Gastroesophageal sphincter (tissue), 4 donors: ENCODE data around the gene APOBEC2. TPM values are rescaled to one million over a fixed set of nuclear protein-coding genes. Genes with fewer than 3 reads are reported as not detected.
"Not testable (repeated sequence)": the region's sequence is repeated elsewhere in the genome, so short reads cannot be mapped to it uniquely, and the experiment has no call there.

Experiments used
- ATAC-seq: fragments of 150-250 bp; one replicate; pipeline ENCODE4 v1.9.1; 2016; ENCODE audit warnings: mild to moderate bottlenecking, moderate library complexity
- H3K27ac ChIP-seq, 4 donors: fragments of 200-600 bp; sonication (generic) in 3 of 4; 1 replicate in 3 of 4; 2 replicates in 1 of 4; pipeline ENCODE4 v1.5.1; 2016 to 2019
- H3K27me3 ChIP-seq: fragments of 200-600 bp; sonication (generic); one replicate; pipeline ENCODE4 v1.5.1; 2019
- H3K36me3 ChIP-seq, 2 donors: fragments of 200-600 bp; sonication (generic); one replicate each; pipeline ENCODE4 v1.5.1; 2019; ENCODE audit warnings: control low read depth in 1 of 2
- H3K4me1 ChIP-seq, 3 donors: fragments of 200-600 bp; sonication (generic); 1 replicate in 2 of 3; 2 replicates in 1 of 3; pipeline ENCODE4 v1.5.1; 2016 to 2019; ENCODE audit warnings: control low read depth in 2 of 3
- H3K4me3 ChIP-seq, 2 donors: fragments of 200-600 bp; sonication (generic); one replicate each; pipeline ENCODE4 v1.5.1; 2019; ENCODE audit warnings: mild to moderate bottlenecking in 1 of 2, moderate library complexity in 1 of 2
- H3K9me3 ChIP-seq, 3 donors: fragments of 200-600 bp; sonication (generic); one replicate each; pipeline ENCODE4 v1.5.1; 2017 to 2019; ENCODE audit warnings: control low read depth in 2 of 3
- CTCF ChIP-seq, 4 experiments: fragments of 200-600 bp in 2 of 4; fragments of 450-650 bp in 2 of 4; sonication (generic) in 1 of 4; IDR thresholded peaks; one replicate each; pipeline ENCODE4 v1.5.1; 2017 to 2019; ENCODE audit warnings: antibody characterized with exemption in 4 of 4, mild to moderate bottlenecking in 2 of 4, moderate library complexity in 2 of 4
- EP300 ChIP-seq: sonication (generic); formaldehyde crosslinking; IDR thresholded peaks from one replicate; pipeline ENCODE4 v1.6.1; 2017; ENCODE audit warnings: antibody characterized with exemption, mild to moderate bottlenecking
- POLR2A ChIP-seq, 2 donors: fragments of 450-650 bp; IDR thresholded peaks; one replicate each; pipeline ENCODE4 v1.6.1; 2017; ENCODE audit warnings: antibody characterized with exemption in 2 of 2, mild to moderate bottlenecking in 2 of 2, moderate library complexity in 1 of 2
- POLR2AphosphoS5 ChIP-seq: sonication (generic); formaldehyde crosslinking; IDR thresholded peaks from one replicate; pipeline ENCODE4 v1.6.1; 2017; ENCODE audit warnings: antibody characterized with exemption
- WGBS, 2 donors: methylation state at CpG; one replicate each; pipeline ENCODE4 v1.1.5; 2018; ENCODE audit warnings: low coverage in 1 of 2; 5-methylcytosine and 5-hydroxymethylcytosine counted together
- total RNA-seq, 4 donors: library from RNA; depleted of rRNA; stranded (reverse); fragments of >200 nt; gene quantifications; one replicate each; pipeline ENCODE4 v1.1.0, GENCODE V29; 2016

APOBEC2 gene
- total RNA-seq, 4 donors from 2014 or later: 0.37 to 1.8 (median 0.72) TPM

DNA sequence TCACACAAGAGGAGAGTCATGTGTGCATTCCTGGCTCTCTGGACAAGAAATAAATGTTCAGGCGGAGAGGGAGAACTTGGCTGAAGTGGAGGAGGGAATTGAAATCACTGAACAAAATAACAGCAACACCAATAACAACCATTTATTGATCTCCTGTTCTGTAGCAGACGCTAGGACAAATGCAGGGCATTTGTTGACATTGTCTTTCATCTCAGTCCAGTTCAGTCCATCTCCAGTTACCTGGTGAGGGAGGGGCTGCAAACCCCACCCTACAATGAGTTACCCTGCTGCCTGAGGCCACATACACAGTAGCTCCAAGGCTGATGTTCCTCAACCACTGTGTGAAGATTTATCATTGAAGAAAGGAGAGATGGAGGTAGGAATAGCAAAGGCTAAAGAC lies 41.3 kb upstream of the APOBEC2 start:
- 71 to 100% methylated on average over 1 to 2 of the region's 2 CpGs for WGBS, 2 donors

GRCh38 chr6:41013466-41014153 lies 39.4 kb upstream of the APOBEC2 start:
- Histone ChIP-seq H3K4me1 (no peaks in the 10 kb centered on the region), H3K27ac (no peak overlapping the region), H3K9me3 (peaks cover 0 to 6% (median 0%) of the 10 kb centered on the region in 3 donors), H3K4me3 (no peak overlapping the region), H3K27me3 (no peaks in the 10 kb centered on the region), H3K36me3 (no peaks in the 10 kb centered on the region)
- WGBS, 2 donors: 81 to 89% methylated on average over 3 to 5 of the region's 5 CpGs
- ATAC-seq: no peak
- TF ChIP-seq CTCF (IDR thresholded peaks at IDR 0.05) (no peak), POLR2A (IDR thresholded peaks at IDR 0.05) (no peak), POLR2AphosphoS5 (no peak), EP300 (no peak)

More for the DNA sequence above, 41.3 kb upstream of the APOBEC2 start:
- Histone ChIP-seq H3K27ac (no peak overlapping the region), H3K27me3 (no peaks in the 10 kb centered on the region), H3K4me3 (no peak overlapping the region), H3K9me3 (no peaks in the 10 kb centered on the region), H3K4me1 (no peaks in the 10 kb centered on the region), H3K36me3 (no peaks in the 10 kb centered on the region)
- TF ChIP-seq CTCF (IDR thresholded peaks at IDR 0.05) (no peak), POLR2AphosphoS5 (no peak), POLR2A (IDR thresholded peaks at IDR 0.05) (no peak)
- ATAC-seq: no peak

DNA sequence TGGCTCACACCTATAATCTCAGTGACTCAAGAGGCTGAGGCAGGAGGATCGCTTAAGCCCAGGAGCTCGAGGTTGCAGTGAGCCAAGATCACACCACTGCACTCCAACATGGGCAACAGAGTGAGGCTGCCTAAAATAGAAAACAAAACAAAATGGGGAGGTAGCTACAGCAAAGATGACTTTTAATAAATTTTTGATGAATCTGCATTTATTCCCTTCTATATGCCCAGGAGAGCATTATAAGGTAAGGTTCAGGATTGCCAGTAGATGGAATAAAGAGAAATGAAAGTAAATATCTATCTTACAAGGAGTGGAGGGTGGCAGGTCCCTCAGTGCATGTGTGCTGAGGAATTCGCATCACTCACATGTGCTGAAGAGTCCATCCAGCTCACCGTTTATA lies 38.2 kb upstream of the APOBEC2 start:
- TF ChIP-seq EP300 (no peak), POLR2A (IDR thresholded peaks at IDR 0.05) (no peak), CTCF (IDR thresholded peaks at IDR 0.05) (no peak), POLR2AphosphoS5 (no peak)
- WGBS, 2 donors: 93% methylated on average over 2 to 4 of the region's 4 CpGs
- Histone ChIP-seq H3K27me3 (no peaks in the 10 kb centered on the region), H3K36me3 (no peaks in the 10 kb centered on the region), H3K27ac (no peak overlapping the region), H3K4me1 (no peaks in the 10 kb centered on the region), H3K4me3 (no peak overlapping the region), H3K9me3 (peaks cover 0 to 7% (median 0%) of the 10 kb centered on the region in 3 donors)
- ATAC-seq: no peak

DNA sequence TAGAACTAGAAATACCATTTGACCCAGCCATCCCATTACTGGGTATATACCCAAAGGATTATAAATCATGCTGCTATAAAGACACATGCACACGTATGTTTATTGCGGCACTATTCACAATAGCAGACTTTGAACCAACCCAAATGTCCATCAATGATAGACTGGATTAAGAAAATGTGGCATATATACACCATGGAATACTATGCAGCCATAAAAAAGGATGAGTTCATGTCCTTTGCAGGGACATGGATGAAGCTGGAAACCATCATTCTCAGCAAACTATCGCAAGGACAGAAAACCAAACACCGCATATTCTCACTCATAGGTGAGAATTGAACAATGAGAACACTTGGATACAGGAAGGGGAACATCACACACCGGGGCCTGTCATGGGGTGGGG lies 37.1 kb upstream of the APOBEC2 start:
- H3K9me3 ChIP-seq: peaks cover 0 to 11% (median 0%) of the 10 kb centered on the region in 3 donors
- ATAC-seq: not testable (repeated sequence)
- WGBS, 2 donors: 94 to 100% methylated on average over 2 to 3 of the region's 5 CpGs

DNA sequence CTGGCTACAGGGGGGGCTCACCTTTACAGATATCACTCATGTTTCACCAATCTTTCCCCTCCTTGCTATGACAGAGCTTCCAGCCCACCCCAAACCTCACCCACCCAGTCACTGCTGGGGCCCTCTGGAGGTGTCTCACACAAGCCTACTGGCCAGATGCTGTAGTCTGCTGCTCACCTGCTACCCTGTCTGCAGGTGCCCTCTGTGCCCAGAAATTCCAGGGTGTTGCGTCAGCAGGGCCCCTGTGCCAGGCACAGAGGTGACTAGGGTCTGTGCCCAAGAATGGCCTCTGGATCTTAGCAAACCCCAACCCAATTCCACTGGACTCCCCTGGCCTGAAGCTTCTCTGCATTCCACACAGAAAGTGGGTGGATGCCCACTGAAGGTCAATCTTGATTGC lies 35.3 kb upstream of the APOBEC2 start:
- no peaks in the 10 kb centered on the region for H3K4me1 ChIP-seq
- no peak overlapping the region for H3K4me3 ChIP-seq
- ATAC-seq: no peak
- TF ChIP-seq POLR2AphosphoS5: no peak
- no peak for TF ChIP-seq CTCF (IDR thresholded peaks at IDR 0.05)
- no peak for TF ChIP-seq POLR2A (IDR thresholded peaks at IDR 0.05)
- TF ChIP-seq EP300: no peak
- H3K27ac ChIP-seq: no peak overlapping the region
- no peaks in the 10 kb centered on the region for H3K36me3 ChIP-seq
- 100% methylated on average over 1 of the region's 1 CpG; no CpG with 5 or more reads in 1 of the 2 donors for WGBS, 2 donors
- H3K27me3 ChIP-seq: no peaks in the 10 kb centered on the region
- peaks cover 0 to 11% (median 0%) of the 10 kb centered on the region in 3 donors for H3K9me3 ChIP-seq

More for the DNA sequence above, 37.1 kb upstream of the APOBEC2 start:
- not testable (repeated sequence) for H3K36me3 ChIP-seq, H3K4me1 ChIP-seq, H3K27ac ChIP-seq, H3K4me3 ChIP-seq, H3K27me3 ChIP-seq
